GM06990 (cell line): ENCODE results near the gene ENO2.

Source experiments
- DNase-seq: peaks from one replicate; pipeline ENCODE4 v3.0.0-alpha.2; 2011; ENCODE audit not compliant: insufficient read length; ENCODE audit errors: extremely low read depth
- H3K27me3 ChIP-seq: replicated peaks from 2 replicates; pipeline ENCODE4 v1.6.0; 2011; ENCODE audit warnings: low read length; ENCODE audit not compliant: control insufficient read depth, insufficient read depth
- H3K36me3 ChIP-seq: 2 replicates; pipeline ENCODE4 v1.5.1; 2011; ENCODE audit warnings: low read length; ENCODE audit not compliant: control insufficient read depth, insufficient read depth
- H3K4me3 ChIP-seq: replicated peaks from 2 replicates; pipeline ENCODE4 v1.5.1; 2011; ENCODE audit warnings: low read depth, mild to moderate bottlenecking, control low read depth, low read length
- CTCF ChIP-seq: IDR thresholded peaks from 2 replicates; pipeline ENCODE4 v1.5.1; 2011; ENCODE audit warnings: low read length, control low read depth, mild to moderate bottlenecking, inconsistent platforms; ENCODE audit not compliant: insufficient read depth, poor library complexity, severe bottlenecking

Gene ENO2

GRCh38 chr12:6950401-6950801, 36.0 kb downstream of the ENO2 start:
- TF ChIP-seq CTCF, result peak; percentile 68
- H3K4me3 ChIP-seq, result peak overlapping the region; percentile 86
- peaks cover 20% of the 10 kb centered on the region for H3K36me3 ChIP-seq

GRCh38 chr12:6950811-6951540, 36.6 kb downstream of the ENO2 start, which contains the start of gene PTPN6:
TSS of gene PTPN6 (plus strand) at chr12:6951356. CDS start at chr12:6951513, 157 bp downstream.
- DNase-seq, result peak; percentile 86
- no peak for TF ChIP-seq CTCF
- peaks cover 26% of the 10 kb centered on the region for H3K36me3 ChIP-seq
- no peaks in the 10 kb centered on the region for H3K27me3 ChIP-seq
- H3K4me3 ChIP-seq, result peak within 1 kb of the TSS; percentile 86

More at GRCh38 chr12:6950401-6950801, 36.0 kb downstream of the ENO2 start:
- H3K27me3 ChIP-seq, result no peaks in the 10 kb centered on the region
- DNase-seq, result no peak

GRCh38 chr12:6951551-6952120, 37.3 kb downstream of the ENO2 start:
- H3K27me3 ChIP-seq, result no peaks in the 10 kb centered on the region
- peak overlapping the region; percentile 86 for H3K4me3 ChIP-seq
- no peak for TF ChIP-seq CTCF
- H3K36me3 ChIP-seq, result peaks cover 32% of the 10 kb centered on the region
- DNase-seq, result no peak

GRCh38 chr12:6952121-6952862, 37.9 kb downstream of the ENO2 start:
- DNase-seq, result no peak
- TF ChIP-seq CTCF, result no peak
- Histone ChIP-seq H3K4me3 (peak overlapping the region; percentile 86), H3K27me3 (no peaks in the 10 kb centered on the region), H3K36me3 (peaks cover 38% of the 10 kb centered on the region)

- TF ChIP-seq CTCF, result no peak
- Histone ChIP-seq H3K4me3 (peak overlapping the region; percentile 86), H3K27me3 (no peaks in the 10 kb centered on the region), H3K36me3 (peaks cover 42% of the 10 kb centered on the region)
- DNase-seq, result no peak
Observed at GRCh38 chr12:6952863-6953441, 38.6 kb downstream of the ENO2 start.
